HepG2 (cell line): ENCODE results near the gene SERTAD1. TPM values are rescaled to one million over a fixed set of nuclear protein-coding genes. Genes with fewer than 3 reads are reported as not detected.

Experiments
- ATAC-seq: fragments of 200-7000 bp; cut with Tn5 transposase; 3 replicates; pipeline ENCODE4 v1.9.1; 2020; ENCODE audit warnings: mild to moderate bottlenecking, moderate library complexity
- BruUV-seq: library from RNA; stranded (reverse); fragments of 400-500 nt; replicated peaks from 2 replicates; lab custom pipeline; 2021; lab: Mats Ljungman, UMichigan
- CTCF ChIA-PET: fragments of 300-600 bp; formaldehyde crosslinking; extraction: SDS; loops from one replicate; lab custom pipeline; 2021; ENCODE audit warnings: low total read pairs, inconsistent platforms, low intra/inter-chr PET ratio; lab: Yijun Ruan, JAX
- POLR2A ChIA-PET: fragments of 350-600 bp; sonication (Branson Sonifier 250); formaldehyde crosslinking; loops from one replicate; lab custom pipeline; 2020; ENCODE audit warnings: antibody characterized with exemption, inconsistent platforms; lab: Yijun Ruan, JAX
- DNase-seq: peaks from one replicate; pipeline ENCODE4 v3.0.0-alpha.2; 2015; ENCODE audit warnings: low spot score
- FAIRE-seq: peaks from 3 replicates; lab custom pipeline; 2011; peaks lifted over from hg19 to GRCh38; lab: Jason Lieb, UNC
- H2AFZ ChIP-seq: one replicate; pipeline ENCODE4 v1.6.1; 2011; ENCODE audit warnings: low read length, inconsistent platforms
- H3K27ac ChIP-seq: fragments of 300-600 bp; 3 replicates; pipeline ENCODE4 v1.8.0; 2011; ENCODE audit warnings: mixed run types, mild to moderate bottlenecking, mixed read lengths, low read length, inconsistent platforms; ENCODE audit not compliant: insufficient read depth; ENCODE audit errors: extremely low read length
- H3K27me3 ChIP-seq, 2 experiments: fragments of 200-600 bp in 1 of 2; 2 replicates in 1 of 2; 3 replicates in 1 of 2; pipeline versions ENCODE4 v1.6.0 to v1.8.0; 2011; ENCODE audit warnings: low read length in 2 of 2, mild to moderate bottlenecking in 2 of 2, moderate library complexity in 2 of 2, inconsistent platforms in 1 of 2; ENCODE audit not compliant: insufficient read depth in 2 of 2, control insufficient read depth in 1 of 2
- H3K36me3 ChIP-seq, 2 experiments: fragments of 200-600 bp in 1 of 2; replicated peaks in 1 of 2; 2 replicates in 1 of 2; 3 replicates in 1 of 2; pipeline versions ENCODE4 v1.5.1 to v1.8.0; 2011; ENCODE audit warnings: low read length in 2 of 2, inconsistent platforms in 1 of 2; ENCODE audit not compliant: insufficient read depth in 2 of 2, control insufficient read depth in 1 of 2
- H3K4me1 ChIP-seq: 2 replicates; pipeline ENCODE4 v1.5.1; 2012; ENCODE audit warnings: low read length, inconsistent platforms; ENCODE audit not compliant: insufficient read depth
- H3K4me2 ChIP-seq: 2 replicates; pipeline ENCODE4 v1.6.0; 2011; ENCODE audit warnings: low read depth, low read length, inconsistent platforms
- H3K4me3 ChIP-seq, 3 experiments: fragments of 200-600 bp in 1 of 3; sonication (generic), shearing (Covaris generic) in 1 of 3; replicated peaks in 1 of 3; 2 replicates each; pipeline ENCODE4 v1.5.1; 2011 to 2016; ENCODE audit warnings: low read length in 3 of 3, inconsistent platforms in 2 of 3, low read depth in 2 of 3, mild to moderate bottlenecking in 2 of 3, control low read depth in 1 of 3, mixed read lengths in 1 of 3; ENCODE audit not compliant: insufficient read depth in 1 of 3
- H3K79me2 ChIP-seq: one replicate; pipeline ENCODE4 v1.6.1; 2011; ENCODE audit warnings: low read length, inconsistent platforms; ENCODE audit not compliant: insufficient read depth
- H3K9ac ChIP-seq: 2 replicates; pipeline ENCODE4 v1.6.0; 2011; ENCODE audit warnings: mild to moderate bottlenecking, low read depth, low read length, inconsistent platforms; ENCODE audit not compliant: insufficient read depth
- H3K9me3 ChIP-seq: 2 replicates; pipeline ENCODE4 v1.5.1; 2012; ENCODE audit warnings: mild to moderate bottlenecking, low read length
- H4K20me1 ChIP-seq: 2 replicates; pipeline ENCODE4 v1.6.0; 2011; ENCODE audit warnings: inconsistent platforms, mild to moderate bottlenecking, low read length, moderate library complexity; ENCODE audit not compliant: insufficient read depth
- HNRNPLL ChIP-seq: fragments of 200-400 bp; formaldehyde crosslinking; IDR thresholded peaks from 2 replicates; pipeline ENCODE4 v1.6.1; 2017; ENCODE audit warnings: mild to moderate bottlenecking, low read depth, low read length; ENCODE audit not compliant: poor library complexity, severe bottlenecking
- MEF2D ChIP-seq: sonication (generic); formaldehyde crosslinking; IDR thresholded peaks from 2 replicates; pipeline ENCODE4 v1.5.1; 2020; ENCODE audit warnings: mild to moderate bottlenecking, missing genetic modification reagents
- MYC ChIP-seq: sonication (generic); formaldehyde crosslinking; IDR thresholded peaks from 2 replicates; pipeline ENCODE4 v1.9.0; 2021; ENCODE audit warnings: missing genetic modification reagents, borderline replicate concordance
- RFX5 ChIP-seq: IDR thresholded peaks from 2 replicates; pipeline ENCODE4 v1.6.1; 2011; ENCODE audit warnings: low read depth, low read length, improper control_type of control experiment
- RNF2 ChIP-seq: fragments of 450-650 bp; conservative IDR thresholded peaks from 2 replicates; pipeline ENCODE4 v1.6.1; 2016; ENCODE audit warnings: low read depth
- SAP130 ChIP-seq: IDR thresholded peaks from 2 replicates; pipeline ENCODE4 v1.6.1; 2016; ENCODE audit warnings: low read depth
- SIN3B ChIP-seq: fragments of 150-350 bp; IDR thresholded peaks from 2 replicates; pipeline ENCODE4 v1.6.1; 2014; ENCODE audit warnings: low read length
- SMARCE1 ChIP-seq: fragments of 450-650 bp; IDR thresholded peaks from 2 replicates; pipeline ENCODE4 v1.6.1; 2017; ENCODE audit warnings: borderline replicate concordance
- TBX2 ChIP-seq: sonication (generic); formaldehyde crosslinking; IDR thresholded peaks from 2 replicates; pipeline ENCODE4 v1.5.0; 2020; ENCODE audit warnings: missing genetic modification reagents, mild to moderate bottlenecking, borderline replicate concordance
- TCF7L2 ChIP-seq: IDR thresholded peaks from 2 replicates; pipeline ENCODE4 v1.6.1; 2011; ENCODE audit warnings: mild to moderate bottlenecking, low read depth, low read length, moderate library complexity
- ZNF224 ChIP-seq: sonication (generic); formaldehyde crosslinking; IDR thresholded peaks from 2 replicates; pipeline ENCODE4 v1.5.0; 2020; ENCODE audit warnings: mild to moderate bottlenecking, missing genetic modification reagents
- ZNF253 ChIP-seq: sonication (generic); formaldehyde crosslinking; IDR thresholded peaks from 2 replicates; pipeline ENCODE4 v1.8.0; 2022; ENCODE audit warnings: mild to moderate bottlenecking, missing genetic modification reagents, borderline replicate concordance
- ZNF598 ChIP-seq: sonication (generic); formaldehyde crosslinking; IDR thresholded peaks from 2 replicates; pipeline ENCODE4 v1.5.1; 2020; ENCODE audit warnings: mild to moderate bottlenecking, missing genetic modification reagents, borderline replicate concordance
- WGBS: methylation state at CpG from one replicate; pipeline ENCODE4 v1.1.6; 2017; ENCODE audit warnings: low lambda C conversion rate; 5-methylcytosine and 5-hydroxymethylcytosine counted together
- in situ Hi-C: cut with HindIII; loops from 2 replicates; pipeline ENCODE4 v1.10.0; 2017; ENCODE audit warnings: low pct_unique_long_range_greater_than_20kb; ENCODE audit not compliant: extremely low pct_ligation_motif_present
- intact Hi-C: fragments of 100-400 bp; cut with micrococcal nuclease; formaldehyde crosslinking; loops from one replicate; pipeline ENCODE4 v1.10.0; 2022; ENCODE audit not compliant: unreplicated experiment
- polyA plus RNA-seq, 8 experiments: library from polyadenylated mRNA; depleted of rRNA in 3 of 8; stranded (reverse) in 7 of 8; unstranded in 1 of 8; fragments of >200 nt; fragmentation: Illumina TruSeq in 4 of 8; extraction: Trizol in 4 of 8; gene quantifications; 2 replicates each; pipeline versions ENCODE4 v1.2.1 to v1.2.3, GENCODE V29; 2011 to 2016; ENCODE audit warnings: low read depth in 4 of 8, missing spikeins in 1 of 8, mixed read lengths in 1 of 8; ENCODE audit not compliant: insufficient read depth in 1 of 8
- total RNA-seq, 5 experiments: library from RNA; depleted of rRNA; stranded (reverse); fragments of >200 nt; fragmentation: Illumina TruSeq; extraction: Trizol; gene quantifications; 2 replicates each; pipeline ENCODE4 v1.2.3, GENCODE V29; 2016; ENCODE audit warnings: low read depth in 1 of 5
- TF ChIP-seq, protein P1 (sequence below): sonication (generic); formaldehyde crosslinking; IDR thresholded peaks from 2 replicates; pipeline ENCODE4 v1.5.0; 2020; ENCODE audit warnings: mild to moderate bottlenecking, missing genetic modification reagents, moderate library complexity
- TF ChIP-seq, protein P2 (sequence below): sonication (generic); formaldehyde crosslinking; IDR thresholded peaks from 2 replicates; pipeline ENCODE4 v1.4.0; 2020; ENCODE audit warnings: missing genetic modification reagents, borderline replicate concordance
- TF ChIP-seq, protein P3 (sequence below): sonication (generic); formaldehyde crosslinking; IDR thresholded peaks from 2 replicates; pipeline ENCODE4 v1.5.0; 2020; ENCODE audit warnings: mild to moderate bottlenecking, missing genetic modification reagents, borderline replicate concordance
- TF ChIP-seq, protein P4 (sequence below): sonication (generic); formaldehyde crosslinking; IDR thresholded peaks from 2 replicates; pipeline ENCODE4 v1.8.1; 2023; ENCODE audit warnings: mild to moderate bottlenecking, missing genetic modification reagents

SERTAD1 gene
- total and polyA plus RNA-seq, 2 of the 13 experiments (the other 11 are each of a cell fraction or from before 2014, with no cell fraction given): 4.3 to 4.5 TPM

DNA sequence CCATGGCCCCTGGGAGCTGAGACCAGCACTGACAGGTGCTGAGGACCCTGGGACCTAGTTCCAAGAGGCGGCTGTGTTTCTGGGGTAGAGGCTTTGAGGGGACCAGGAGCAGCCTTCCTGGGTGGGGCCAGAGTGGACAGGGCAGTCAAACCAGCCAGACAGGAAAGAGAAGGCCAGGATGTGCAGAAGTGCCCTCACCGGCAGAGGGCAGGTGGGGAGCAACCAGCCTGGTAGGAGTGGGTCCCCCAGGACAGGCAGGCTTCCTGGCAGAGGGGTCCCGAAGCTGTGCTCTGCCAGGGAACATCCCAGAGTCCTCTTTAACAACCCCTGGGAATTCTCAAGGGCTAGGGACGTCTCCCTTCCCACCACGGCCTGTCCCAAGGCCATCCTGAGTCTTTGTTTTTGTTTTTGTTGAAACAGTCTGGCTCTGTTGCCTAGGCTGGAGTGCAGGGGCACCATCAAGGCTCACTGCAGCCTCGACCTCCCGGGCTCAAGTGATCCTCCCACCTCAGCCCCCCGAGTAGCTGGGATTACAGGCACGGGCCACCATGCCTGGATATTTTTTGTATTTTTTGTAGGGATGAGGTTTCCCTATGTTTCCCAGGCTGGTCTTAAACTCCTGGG lies 32.8 kb downstream of the SERTAD1 start:
- no peaks in the 10 kb centered on the region for H4K20me1 ChIP-seq
- H3K9me3 ChIP-seq: no peaks in the 10 kb centered on the region
- H3K9ac ChIP-seq: no peak overlapping the region
- H2AFZ ChIP-seq: no peak overlapping the region
- H3K27me3 ChIP-seq: peaks cover 10 to 35% of the 10 kb centered on the region in 2 experiments; a peak in 4 of 5 replicates
- WGBS: 2% methylated on average over 5 of the region's 9 CpGs
- no peak overlapping the region for H3K4me3 ChIP-seq
- BruUV-seq: no TSS peak
- peak; percentile 86 for ATAC-seq
- no peak for FAIRE-seq
- H3K4me1 ChIP-seq: no peaks in the 10 kb centered on the region
- H3K79me2 ChIP-seq: no peaks in the 10 kb centered on the region
- H3K36me3 ChIP-seq: no peaks in the 10 kb centered on the region
- ChIA-PET CTCF (no interaction called here), POLR2A (no interaction called here)
- in situ Hi-C loops: no loop called here
- DNase-seq: peak; percentile 31
- H3K4me2 ChIP-seq: peak overlapping the region; percentile 29; the same call in 1 of the 2 replicates
- intact Hi-C loops: loop anchor here (5.0 kb wide), 1 partner anchor 86 kb away; no protein-coding TSS in a partner anchor
- no peak overlapping the region for H3K27ac ChIP-seq
- TF ChIP-seq, protein P1, sequence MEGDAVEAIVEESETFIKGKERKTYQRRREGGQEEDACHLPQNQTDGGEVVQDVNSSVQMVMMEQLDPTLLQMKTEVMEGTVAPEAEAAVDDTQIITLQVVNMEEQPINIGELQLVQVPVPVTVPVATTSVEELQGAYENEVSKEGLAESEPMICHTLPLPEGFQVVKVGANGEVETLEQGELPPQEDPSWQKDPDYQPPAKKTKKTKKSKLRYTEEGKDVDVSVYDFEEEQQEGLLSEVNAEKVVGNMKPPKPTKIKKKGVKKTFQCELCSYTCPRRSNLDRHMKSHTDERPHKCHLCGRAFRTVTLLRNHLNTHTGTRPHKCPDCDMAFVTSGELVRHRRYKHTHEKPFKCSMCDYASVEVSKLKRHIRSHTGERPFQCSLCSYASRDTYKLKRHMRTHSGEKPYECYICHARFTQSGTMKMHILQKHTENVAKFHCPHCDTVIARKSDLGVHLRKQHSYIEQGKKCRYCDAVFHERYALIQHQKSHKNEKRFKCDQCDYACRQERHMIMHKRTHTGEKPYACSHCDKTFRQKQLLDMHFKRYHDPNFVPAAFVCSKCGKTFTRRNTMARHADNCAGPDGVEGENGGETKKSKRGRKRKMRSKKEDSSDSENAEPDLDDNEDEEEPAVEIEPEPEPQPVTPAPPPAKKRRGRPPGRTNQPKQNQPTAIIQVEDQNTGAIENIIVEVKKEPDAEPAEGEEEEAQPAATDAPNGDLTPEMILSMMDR (CRISPR knock-in tag): peak; percentile 75
- TF ChIP-seq RFX5 (no peak), SIN3B (no peak), MEF2D (CRISPR knock-in tag) (no peak), SMARCE1 (no peak), SAP130 (0 out of 2 replicates have a peak, but pooled peaks have one; percentile 20), MYC (no peak), HNRNPLL (no peak), ZNF224 (no peak), ZNF598 (CRISPR knock-in tag) (no peak), TBX2 (no peak), TCF7L2 (no peak), ZNF253 (CRISPR knock-in tag) (no peak), RNF2 (no peak)
- TF ChIP-seq, protein P2, sequence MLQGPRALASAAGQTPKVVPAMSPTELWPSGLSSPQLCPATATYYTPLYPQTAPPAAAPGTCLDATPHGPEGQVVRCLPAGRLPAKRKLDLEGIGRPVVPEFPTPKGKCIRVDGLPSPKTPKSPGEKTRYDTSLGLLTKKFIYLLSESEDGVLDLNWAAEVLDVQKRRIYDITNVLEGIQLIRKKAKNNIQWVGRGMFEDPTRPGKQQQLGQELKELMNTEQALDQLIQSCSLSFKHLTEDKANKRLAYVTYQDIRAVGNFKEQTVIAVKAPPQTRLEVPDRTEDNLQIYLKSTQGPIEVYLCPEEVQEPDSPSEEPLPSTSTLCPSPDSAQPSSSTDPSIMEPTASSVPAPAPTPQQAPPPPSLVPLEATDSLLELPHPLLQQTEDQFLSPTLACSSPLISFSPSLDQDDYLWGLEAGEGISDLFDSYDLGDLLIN: no peak
- TF ChIP-seq, protein P3, sequence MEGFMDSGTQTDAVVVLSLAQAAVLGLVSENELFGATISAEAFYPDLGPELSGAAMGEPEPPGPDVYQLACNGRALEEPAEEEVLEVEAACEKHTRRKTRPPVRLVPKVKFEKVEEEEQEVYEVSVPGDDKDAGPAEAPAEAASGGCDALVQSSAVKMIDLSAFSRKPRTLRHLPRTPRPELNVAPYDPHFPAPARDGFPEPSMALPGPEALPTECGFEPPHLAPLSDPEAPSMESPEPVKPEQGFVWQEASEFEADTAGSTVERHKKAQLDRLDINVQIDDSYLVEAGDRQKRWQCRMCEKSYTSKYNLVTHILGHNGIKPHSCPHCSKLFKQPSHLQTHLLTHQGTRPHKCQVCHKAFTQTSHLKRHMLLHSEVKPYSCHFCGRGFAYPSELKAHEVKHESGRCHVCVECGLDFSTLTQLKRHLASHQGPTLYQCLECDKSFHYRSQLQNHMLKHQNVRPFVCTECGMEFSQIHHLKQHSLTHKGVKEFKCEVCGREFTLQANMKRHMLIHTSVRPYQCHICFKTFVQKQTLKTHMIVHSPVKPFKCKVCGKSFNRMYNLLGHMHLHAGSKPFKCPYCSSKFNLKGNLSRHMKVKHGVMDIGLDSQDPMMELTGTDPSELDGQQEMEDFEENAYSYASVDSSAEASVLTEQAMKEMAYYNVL (CRISPR knock-in tag): no peak
- TF ChIP-seq, protein P4, sequence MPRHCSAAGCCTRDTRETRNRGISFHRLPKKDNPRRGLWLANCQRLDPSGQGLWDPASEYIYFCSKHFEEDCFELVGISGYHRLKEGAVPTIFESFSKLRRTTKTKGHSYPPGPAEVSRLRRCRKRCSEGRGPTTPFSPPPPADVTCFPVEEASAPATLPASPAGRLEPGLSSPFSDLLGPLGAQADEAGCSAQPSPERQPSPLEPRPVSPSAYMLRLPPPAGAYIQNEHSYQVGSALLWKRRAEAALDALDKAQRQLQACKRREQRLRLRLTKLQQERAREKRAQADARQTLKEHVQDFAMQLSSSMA (CRISPR knock-in tag): no peak
